Heart left ventricle (tissue), 16 donors: ENCODE measurements around the gene NAA20. TPM values are rescaled to one million over a fixed set of nuclear protein-coding genes. Genes with fewer than 3 reads are reported as not detected.

Experiments used
- ATAC-seq, 4 donors: fragments of 200-7000 bp; cut with Tn5 transposase; one replicate each; pipeline ENCODE4 v1.9.1; 2020 to 2022; ENCODE audit warnings: moderate library complexity in 4 of 4, mild to moderate bottlenecking in 3 of 4, moderate number of reproducible peaks in 1 of 4
- DNase-seq, 5 donors: peaks; one replicate each; pipeline ENCODE4 v3.0.0-alpha.2; 2020
- H3K27ac ChIP-seq, 12 donors: fragments of 200-600 bp; sonication (generic) in 4 of 12; one replicate each; pipeline versions ENCODE4 v1.5.0 to v1.8.0; 2016 to 2022; ENCODE audit warnings: mild to moderate bottlenecking in 2 of 12
- H3K27me3 ChIP-seq, 9 donors: fragments of 200-600 bp; sonication (generic) in 2 of 9; one replicate each; pipeline versions ENCODE4 v1.5.1 to v1.8.0; 2016 to 2022; ENCODE audit warnings: mild to moderate bottlenecking in 3 of 9
- H3K36me3 ChIP-seq, 9 donors: fragments of 200-600 bp; sonication (generic) in 2 of 9; one replicate each; pipeline versions ENCODE4 v1.5.0 to v1.8.0; 2018 to 2022; ENCODE audit warnings: mild to moderate bottlenecking in 2 of 9
- H3K4me1 ChIP-seq, 12 donors: fragments of 200-600 bp; sonication (generic) in 4 of 12; one replicate each; pipeline versions ENCODE4 v1.5.0 to v1.8.0; 2016 to 2022; ENCODE audit warnings: mild to moderate bottlenecking in 3 of 12
- H3K4me3 ChIP-seq, 12 donors: fragments of 200-600 bp; sonication (generic) in 4 of 12; one replicate each; pipeline versions ENCODE4 v1.5.0 to v1.8.0; 2017 to 2022; ENCODE audit warnings: mild to moderate bottlenecking in 9 of 12, moderate library complexity in 4 of 12
- H3K9me3 ChIP-seq, 12 donors: fragments of 200-600 bp; sonication (generic) in 4 of 12; one replicate each; pipeline versions ENCODE4 v1.5.0 to v1.8.0; 2016 to 2022; ENCODE audit warnings: mild to moderate bottlenecking in 1 of 12
- CTCF ChIP-seq, 12 donors: fragments of 200-600 bp; sonication (generic) in 4 of 12; IDR thresholded peaks; one replicate each; pipeline versions ENCODE4 v1.5.0 to v1.8.0; 2018 to 2022; ENCODE audit warnings: antibody characterized with exemption in 12 of 12, mild to moderate bottlenecking in 5 of 12
- POLR2A ChIP-seq, 2 donors: fragments of 450-650 bp; IDR thresholded peaks; one replicate each; pipeline ENCODE4 v1.6.1; 2017; ENCODE audit warnings: antibody characterized with exemption in 2 of 2, mild to moderate bottlenecking in 2 of 2, moderate library complexity in 2 of 2
- WGBS, 4 donors: extraction: QIAGEN DNeasy Blood & Tissue Kit in 2 of 4; methylation state at CpG; one replicate each; pipeline versions ENCODE4 v1.1.5 to v1.1.7; 2013 to 2018; 5-methylcytosine and 5-hydroxymethylcytosine counted together
- intact Hi-C, 10 donors: fragments of 100-400 bp; cut with DNase I; formaldehyde crosslinking; loops; one replicate each; pipeline versions ENCODE4 v1.11.1 to v1.14.2; 2022
- polyA plus RNA-seq, 2 donors: library from polyadenylated mRNA; stranded (reverse); fragments of 200-250 nt; gene quantifications; one replicate each; pipeline ENCODE4 v1.2.3, GENCODE V29; 2013
- total RNA-seq, 9 donors: library from RNA; depleted of rRNA in 2 of 9; stranded (reverse); fragments of >200 nt in 2 of 9; fragmentation: NEBNext Ultra II Directional in 3 of 9; extraction: Animal tissue kit (Norgen Biotek cat#: 25700) in 3 of 9; gene quantifications; one replicate each; pipeline versions ENCODE4 v1.1.0 to v1.2.4, GENCODE V29; 2016 to 2023
- donor health status: ischemic (EF 13 %, LVEDD 7.1; RV severe dilation, severe dysfunction).
- donor health status: healthy with polysubstance abuse.
- donor health status: DM: no; HTN: yes; CAD: no.
- donor health status: DM: no; HTN: no; CAD: no.
- donor health status: ischemic (EF 25% LVEDD 6.9; RV normal size, moderate dysfunction).
- donor health status: ischemic (EF 25% LVEDD 5.7; RV mildly dilated, moderate dysfunction).
- donor health status: healthy.
- donor health status: DM: yes; HTN: yes; CAD: no.
- donor health status: ischemic (EF 35%, LVEDD 5.7; RV mildly dilated, moderate dysfunction).
- donor health status: nonischemic (EF 11% LVEDD 7.7; RV severe dilation, severe dysfunction).
- donor health status: DM: yes; HTN: yes; CAD: no.
- donor health status: PGD.
- donor health status: ischemic (EF 29% LVEDD 5.4; RV normal size, mild dysfunction).
- donor health status: nonischemic (EF 23%, LVEDD 6.1; RV moderate dilation, normal function).

The NAA20 gene
- total and polyA plus RNA-seq, 11 donors, result 36.0 to 130 (median 59.7) TPM

GRCh38 chr20:20031790-20032189, 14.6 kb downstream of the NAA20 start:
- no peak for DNase-seq
- TF ChIP-seq CTCF (IDR thresholded peaks at IDR 0.05), result no peak
- intact Hi-C loops, result no loop called here
- no peak for ATAC-seq
- Histone ChIP-seq H3K9me3 (no peaks in the 10 kb centered on the region), H3K27me3 (no peaks in the 10 kb centered on the region), H3K4me1 (no peaks in the 10 kb centered on the region), H3K4me3 (no peak overlapping the region), H3K27ac (no peak overlapping the region), H3K36me3 (peaks cover 0 to 100% (median 99%) of the 10 kb centered on the region in 9 donors)
- 87 to 92% (median 89%) methylated on average over 5 of the region's 5 CpGs for WGBS, 4 donors

GRCh38 chr20:20034486-20034885, 17.3 kb downstream of the NAA20 start:
- intact Hi-C loops, result no loop called here
- H3K27me3 ChIP-seq, result no peaks in the 10 kb centered on the region
- ATAC-seq (no peak), DNase-seq (no peak)
- no peak overlapping the region for H3K4me3 ChIP-seq
- 71 to 81% (median 76%) methylated on average over 4 of the region's 4 CpGs for WGBS, 4 donors
- no peaks in the 10 kb centered on the region for H3K4me1 ChIP-seq
- TF ChIP-seq CTCF (IDR thresholded peaks at IDR 0.05), result no peak
- no peak for TF ChIP-seq POLR2A (IDR thresholded peaks at IDR 0.05)
- H3K36me3 ChIP-seq, result peaks cover 0 to 100% (median 99%) of the 10 kb centered on the region in 9 donors
- H3K27ac ChIP-seq, result no peak overlapping the region
- H3K9me3 ChIP-seq, result no peaks in the 10 kb centered on the region

DNA sequence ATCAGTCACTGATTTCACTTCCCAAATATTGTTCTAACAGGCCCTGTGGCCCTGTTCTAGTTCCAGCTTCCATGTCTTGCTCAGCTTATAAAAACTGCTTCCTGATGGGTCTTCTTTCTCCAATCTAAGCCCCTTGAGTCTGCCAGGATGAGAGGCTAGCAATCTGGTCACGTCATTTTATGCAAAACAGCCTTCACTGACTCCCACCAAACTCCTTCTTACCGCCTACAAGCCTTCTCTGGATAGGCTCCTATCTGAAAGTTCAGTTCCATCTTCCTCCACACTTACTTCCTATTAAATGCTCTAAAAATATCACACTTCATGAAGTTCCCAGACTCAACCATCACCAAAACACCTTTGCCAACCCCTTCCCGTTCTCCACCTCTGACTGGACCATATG, 19.6 kb downstream of the NAA20 start:
- Histone ChIP-seq H3K4me1 (no peaks in the 10 kb centered on the region), H3K27me3 (no peaks in the 10 kb centered on the region), H3K36me3 (peaks cover 0 to 100% (median 99%) of the 10 kb centered on the region in 9 donors), H3K9me3 (no peaks in the 10 kb centered on the region), H3K4me3 (no peak overlapping the region), H3K27ac (no peak overlapping the region)
- TF ChIP-seq CTCF (IDR thresholded peaks at IDR 0.05), result no peak
- TF ChIP-seq POLR2A (IDR thresholded peaks at IDR 0.05), result no peak
- peak in 1 of 4 donors; percentile 20 for ATAC-seq
- 90 to 92% (median 90%) methylated on average over 3 of the region's 3 CpGs for WGBS, 4 donors
- intact Hi-C loops, result no loop called here
- DNase-seq, result no peak

DNA sequence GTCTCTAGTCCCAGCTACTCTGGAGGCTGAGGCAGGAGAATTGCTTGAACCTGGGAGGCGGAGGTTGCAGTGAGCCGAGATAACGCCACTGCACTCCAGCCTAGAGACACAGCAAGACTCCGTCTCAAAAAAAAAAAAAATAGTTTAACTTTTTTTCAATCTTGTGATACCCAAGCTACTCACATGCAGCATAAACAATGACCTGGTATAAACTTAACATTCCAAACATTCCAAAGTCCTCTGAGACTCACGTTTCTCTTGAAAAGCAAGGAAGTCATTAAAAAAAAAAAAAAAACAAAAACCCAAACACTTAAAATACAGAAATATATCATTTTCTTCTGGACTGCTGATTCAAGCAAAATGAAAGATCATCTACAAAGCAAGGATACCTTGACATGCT, 20.8 kb downstream of the NAA20 start:
- WGBS, 4 donors, result 54 to 68% (median 58%) methylated on average over 5 of the region's 5 CpGs
- TF ChIP-seq CTCF (IDR thresholded peaks at IDR 0.05), result no peak
- no peak for TF ChIP-seq POLR2A (IDR thresholded peaks at IDR 0.05)
- ATAC-seq, result no peak
- no peaks in the 10 kb centered on the region for H3K9me3 ChIP-seq
- no peak overlapping the region for H3K27ac ChIP-seq
- H3K36me3 ChIP-seq, result peaks cover 0 to 100% (median 99%) of the 10 kb centered on the region in 9 donors
- DNase-seq, result no peak
- no peaks in the 10 kb centered on the region for H3K4me1 ChIP-seq
- no peak overlapping the region for H3K4me3 ChIP-seq
- intact Hi-C loops, result no loop called here
- H3K27me3 ChIP-seq, result no peaks in the 10 kb centered on the region
